HCT116 (cell line): ENCODE results near the gene SLC8A2. TPM values are rescaled to one million over a fixed set of nuclear protein-coding genes. Genes with fewer than 3 reads are reported as not detected.

Source experiments
- ATAC-seq: fragments of 200-7000 bp; cut with Tn5 transposase; 2 replicates; pipeline ENCODE4 v1.9.1; 2020; ENCODE audit warnings: mild to moderate bottlenecking, moderate library complexity
- BruUV-seq: library from RNA; stranded (reverse); fragments of 400-500 nt; replicated peaks from 2 replicates; lab custom pipeline; 2021; lab: Mats Ljungman, UMichigan
- CTCF ChIA-PET: fragments of 300-600 bp; sonication (Branson Sonifier 250); formaldehyde crosslinking; loops from one replicate; lab custom pipeline; 2021; ENCODE audit warnings: antibody characterized with exemption; lab: Charles Lee
- POLR2A ChIA-PET: fragments of 300-600, 350-600 bp; sonication (Branson Sonifier 250); formaldehyde crosslinking; loops from one replicate; lab custom pipeline; 2021; ENCODE audit warnings: antibody characterized with exemption; lab: Charles Lee
- RAD21 ChIA-PET, 2 experiments: fragments of 300-600 bp; sonication (Branson Sonifier 250); formaldehyde crosslinking; loops; one replicate each; lab custom pipeline; 2023; ENCODE audit warnings: low total read pairs in 2 of 2; ENCODE audit not compliant: uncharacterized antibody in 2 of 2, unreplicated experiment in 2 of 2, low non-redundant PET in 1 of 2; lab: Charles Lee
- DNase-seq: peaks from one replicate; pipeline ENCODE4 v3.0.0-alpha.2; 2010; ENCODE audit warnings: low read depth, low spot score
- H2AFZ ChIP-seq: fragments of 200-600 bp; shearing (Covaris generic), sonication (generic); 2 replicates; pipeline ENCODE4 v1.6.1; 2017; ENCODE audit warnings: low read depth, mixed run types, mixed read lengths, antibody characterized with exemption, low read length; ENCODE audit not compliant: poor library complexity, severe bottlenecking
- H3K27ac ChIP-seq: 2 replicates; pipeline ENCODE4 v1.5.1; 2012; ENCODE audit warnings: low read depth, low read length
- H3K27me3 ChIP-seq: fragments of 200-600 bp; sonication (generic); 2 replicates; pipeline ENCODE4 v1.6.1; 2016; ENCODE audit warnings: mixed run types, low read length, mixed read lengths; ENCODE audit not compliant: insufficient read depth
- H3K36me3 ChIP-seq, 2 experiments: fragments of 200-500 bp in 1 of 2; fragments of 200-600 bp in 1 of 2; sonication (Bioruptor generic) in 1 of 2; sonication (generic) in 1 of 2; 2 replicates each; pipeline versions ENCODE4 v1.5.1 to v1.6.1; 2014 to 2016; ENCODE audit warnings: low read length in 2 of 2, inconsistent platforms in 1 of 2, mixed read lengths in 1 of 2, mixed run types in 1 of 2; ENCODE audit not compliant: insufficient read depth in 2 of 2, control insufficient read depth in 1 of 2
- H3K4me1 ChIP-seq, 2 experiments: fragments of 200-600 bp in 1 of 2; sonication (generic) in 1 of 2; 2 replicates each; pipeline versions ENCODE4 v1.5.1 to v1.6.1; 2012 to 2017; ENCODE audit warnings: low read length in 2 of 2, inconsistent platforms in 1 of 2, mild to moderate bottlenecking in 1 of 2, mixed read lengths in 1 of 2, mixed run types in 1 of 2, moderate library complexity in 1 of 2; ENCODE audit not compliant: insufficient read depth in 2 of 2, control insufficient read depth in 1 of 2
- H3K4me2 ChIP-seq: fragments of 200-600 bp; sonication (generic); 2 replicates; pipeline ENCODE4 v1.6.1; 2017; ENCODE audit warnings: mixed run types, low read length, mixed read lengths
- H3K4me3 ChIP-seq, 2 experiments: fragments of 200-600 bp in 1 of 2; sonication (generic) in 1 of 2; replicated peaks in 1 of 2; 2 replicates each; pipeline ENCODE4 v1.5.1; 2011 to 2016; ENCODE audit warnings: low read length in 2 of 2, control low read depth in 1 of 2, low read depth in 1 of 2, mild to moderate bottlenecking in 1 of 2, mixed read lengths in 1 of 2, mixed run types in 1 of 2
- H3K79me2 ChIP-seq: fragments of 200-600 bp; sonication (generic); 2 replicates; pipeline ENCODE4 v1.6.1; 2017; ENCODE audit warnings: mild to moderate bottlenecking, mixed run types, low read length, moderate library complexity, mixed read lengths; ENCODE audit not compliant: insufficient read depth
- H3K9ac ChIP-seq: fragments of 200-600 bp; sonication (generic); 2 replicates; pipeline ENCODE4 v1.6.1; 2016; ENCODE audit warnings: low read length, mixed read lengths
- H3K9me2 ChIP-seq: fragments of 200-600 bp; sonication (generic), shearing (Covaris generic); 2 replicates; pipeline ENCODE4 v1.6.1; 2017; ENCODE audit warnings: mixed run types, mild to moderate bottlenecking, moderate library complexity; ENCODE audit not compliant: insufficient read depth
- H3K9me3 ChIP-seq, 2 experiments: fragments of 200-500 bp in 1 of 2; fragments of 200-600 bp in 1 of 2; sonication (Bioruptor generic) in 1 of 2; sonication (generic) in 1 of 2; 2 replicates each; pipeline ENCODE4 v1.6.1; 2014 to 2017; ENCODE audit warnings: low read length in 2 of 2, mixed read lengths in 2 of 2, inconsistent platforms in 1 of 2, low read depth in 1 of 2, mild to moderate bottlenecking in 1 of 2, mixed run types in 1 of 2, moderate library complexity in 1 of 2; ENCODE audit not compliant: control insufficient read depth in 1 of 2, insufficient read depth in 1 of 2
- H4K20me1 ChIP-seq: fragments of 200-600 bp; sonication (generic), shearing (Covaris generic); 2 replicates; pipeline ENCODE4 v1.6.1; 2017; ENCODE audit warnings: mixed run types, mild to moderate bottlenecking, moderate library complexity; ENCODE audit not compliant: insufficient read depth
- CBX3 ChIP-seq: IDR thresholded peaks from 2 replicates; pipeline ENCODE4 v1.6.1; 2012; ENCODE audit warnings: low read depth
- CEBPB ChIP-seq: IDR thresholded peaks from 2 replicates; pipeline ENCODE4 v1.6.1; 2012; ENCODE audit warnings: low read depth
- EGR1 ChIP-seq: IDR thresholded peaks from 2 replicates; pipeline ENCODE4 v1.6.1; 2012; ENCODE audit warnings: low read depth
- ELF1 ChIP-seq: IDR thresholded peaks from 2 replicates; pipeline ENCODE4 v1.6.1; 2012; ENCODE audit warnings: low read depth, borderline replicate concordance
- EZH2 ChIP-seq: fragments of 200-600 bp; sonication (generic); IDR thresholded peaks from 2 replicates; pipeline ENCODE4 v1.6.1; 2017; ENCODE audit warnings: antibody characterized with exemption, mixed run types
- FOSL1 ChIP-seq: IDR thresholded peaks from 2 replicates; pipeline ENCODE4 v1.6.1; 2012; ENCODE audit warnings: low read depth
- JUND ChIP-seq: IDR thresholded peaks from 2 replicates; pipeline ENCODE4 v1.6.1; 2012
- POLR2A ChIP-seq: IDR thresholded peaks from 2 replicates; pipeline ENCODE4 v1.7.0; 2011; ENCODE audit warnings: borderline replicate concordance; ENCODE audit not compliant: insufficient read depth, insufficient read length; ENCODE audit errors: extremely low read depth
- POLR2AphosphoS5 ChIP-seq: IDR thresholded peaks from 2 replicates; pipeline ENCODE4 v1.6.1; 2011; ENCODE audit warnings: mild to moderate bottlenecking, low read depth, low read length, moderate library complexity
- RAD21 ChIP-seq: IDR thresholded peaks from 2 replicates; pipeline ENCODE4 v1.6.1; 2012; ENCODE audit warnings: low read depth, mild to moderate bottlenecking
- REST ChIP-seq: IDR thresholded peaks from 2 replicates; pipeline ENCODE4 v1.6.1; 2012; ENCODE audit warnings: low read depth
- SP1 ChIP-seq: IDR thresholded peaks from 2 replicates; pipeline ENCODE4 v1.6.1; 2012; ENCODE audit warnings: low read depth
- YY1 ChIP-seq: IDR thresholded peaks from 2 replicates; pipeline ENCODE4 v1.6.1; 2011; ENCODE audit warnings: low read length, low read depth, moderate library complexity, mild to moderate bottlenecking; ENCODE audit not compliant: insufficient replicate concordance; ENCODE audit errors: extremely low read depth
- ZNF274 ChIP-seq: fragments of 200-500 bp; sonication (Bioruptor generic); IDR thresholded peaks from 2 replicates; pipeline ENCODE4 v1.6.1; 2014; ENCODE audit warnings: mild to moderate bottlenecking, low read depth, low read length, inconsistent platforms
- intact Hi-C: fragments of 100-400 bp; cut with micrococcal nuclease; formaldehyde crosslinking; loops from 2 replicates; pipeline ENCODE4 v1.10.0; 2022
- total RNA-seq: library from RNA; stranded (reverse); gene quantifications from one replicate; pipeline ENCODE4 v1.2.1, GENCODE V29; 2021; ENCODE audit not compliant: unreplicated experiment
- TF ChIP-seq, protein P1 (sequence below), 3 experiments: fragments of 200-600 bp in 1 of 3; sonication (generic) in 1 of 3; IDR thresholded peaks in 2 of 3; conservative IDR thresholded peaks in 1 of 3; 2 replicates each; pipeline ENCODE4 v1.5.1; 2012 to 2017; ENCODE audit warnings: low read depth in 2 of 3, low read length in 2 of 3, antibody characterized with exemption in 1 of 3, borderline replicate concordance in 1 of 3, control low read depth in 1 of 3, mild to moderate bottlenecking in 1 of 3, mixed read lengths in 1 of 3, mixed run types in 1 of 3, moderate library complexity in 1 of 3; ENCODE audit not compliant: insufficient read depth in 1 of 3

SLC8A2 gene
- total RNA-seq, 1 experiment from 2014 or later: 0.98 TPM

DNA sequence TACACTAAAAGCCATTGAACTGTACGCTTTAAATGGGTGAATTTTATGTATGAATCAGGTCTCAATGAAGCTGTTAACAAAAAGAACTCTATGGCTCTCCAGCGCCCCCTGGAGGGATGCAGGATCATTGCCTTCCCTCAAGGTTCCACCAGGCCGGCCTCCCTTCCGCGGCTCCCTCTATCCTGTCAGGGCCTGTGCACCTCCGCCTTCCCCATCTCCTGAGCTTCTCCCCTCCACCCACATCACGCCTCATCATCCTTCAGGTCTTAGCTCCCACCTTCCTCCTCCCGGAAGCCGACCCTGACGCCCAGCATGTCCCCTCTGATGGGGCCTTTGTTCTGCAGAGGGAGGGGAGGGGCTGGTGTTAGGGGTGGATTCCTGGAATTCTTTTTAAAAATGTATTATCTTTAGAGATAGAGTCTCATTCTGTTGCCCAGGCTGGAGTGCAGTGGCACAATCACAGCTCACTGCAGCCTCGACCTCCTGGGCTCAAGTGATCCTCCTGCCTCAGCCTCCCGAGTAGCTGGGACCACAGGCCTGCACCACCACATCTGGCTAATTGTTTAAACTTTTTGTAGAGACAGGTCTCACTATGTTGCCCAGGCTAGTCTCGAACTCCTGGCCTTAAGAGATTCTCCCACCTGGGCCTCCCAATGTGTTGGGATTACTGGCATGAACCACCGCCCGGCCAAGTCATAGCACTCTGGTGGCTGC is 80.0 kb downstream of the SLC8A2 start:
- RAD21 ChIA-PET: interaction anchor here (0.5 to 1.0 kb wide), 3 partner anchors 36 to 75 kb away, joined by 3 to 4 read pairs (median 3); partner anchors contain the start of gene DHX34 (in 1 of the 2)
- peak overlapping the region; percentile 47 for H3K4me2 ChIP-seq

More for the DNA sequence above, 80.0 kb downstream of the SLC8A2 start:
- CTCF ChIA-PET: interaction anchor here (0.6 to 2.5 kb wide), 15 partner anchors 9 to 181 kb away, joined by 3 to 9 read pairs (median 4); partner anchors contain the start of genes DHX34 and NAPA
- BruUV-seq: no TSS peak
- POLR2A ChIA-PET: interaction anchor here (1.0 kb wide), 1 partner anchor 9 kb away, joined by 3 read pairs; no protein-coding TSS in a partner anchor
- Histone ChIP-seq H3K27ac (no peak overlapping the region), H3K36me3 (no peaks in the 10 kb centered on the region), H2AFZ (peak overlapping the region; percentile 46), H3K9me2 (no peaks in the 10 kb centered on the region), H3K79me2 (no peaks in the 10 kb centered on the region), H3K9me3 (no peaks in the 10 kb centered on the region), H3K9ac (no peak overlapping the region), H3K4me3 (no peak overlapping the region), H3K4me1 (peaks cover 0 to 2% of the 10 kb centered on the region in 2 experiments; a peak in 1 of 4 replicates), H4K20me1 (no peaks in the 10 kb centered on the region), H3K27me3 (no peaks in the 10 kb centered on the region)
- TF ChIP-seq, protein P1, sequence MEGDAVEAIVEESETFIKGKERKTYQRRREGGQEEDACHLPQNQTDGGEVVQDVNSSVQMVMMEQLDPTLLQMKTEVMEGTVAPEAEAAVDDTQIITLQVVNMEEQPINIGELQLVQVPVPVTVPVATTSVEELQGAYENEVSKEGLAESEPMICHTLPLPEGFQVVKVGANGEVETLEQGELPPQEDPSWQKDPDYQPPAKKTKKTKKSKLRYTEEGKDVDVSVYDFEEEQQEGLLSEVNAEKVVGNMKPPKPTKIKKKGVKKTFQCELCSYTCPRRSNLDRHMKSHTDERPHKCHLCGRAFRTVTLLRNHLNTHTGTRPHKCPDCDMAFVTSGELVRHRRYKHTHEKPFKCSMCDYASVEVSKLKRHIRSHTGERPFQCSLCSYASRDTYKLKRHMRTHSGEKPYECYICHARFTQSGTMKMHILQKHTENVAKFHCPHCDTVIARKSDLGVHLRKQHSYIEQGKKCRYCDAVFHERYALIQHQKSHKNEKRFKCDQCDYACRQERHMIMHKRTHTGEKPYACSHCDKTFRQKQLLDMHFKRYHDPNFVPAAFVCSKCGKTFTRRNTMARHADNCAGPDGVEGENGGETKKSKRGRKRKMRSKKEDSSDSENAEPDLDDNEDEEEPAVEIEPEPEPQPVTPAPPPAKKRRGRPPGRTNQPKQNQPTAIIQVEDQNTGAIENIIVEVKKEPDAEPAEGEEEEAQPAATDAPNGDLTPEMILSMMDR (IDR thresholded peaks at IDR 0.05 in 2 of 3, conservative IDR thresholded peaks at IDR 0.05 in 1 of 3; ENCODE audit: borderline replicate concordance in 1 of 3, insufficient read depth in 1 of 3, low read depth in 2 of 3, low read length in 2 of 3): peak; percentile 77 to 93 (median 89)
- TF ChIP-seq SP1 (no peak), FOSL1 (no peak), REST (no peak), ZNF274 (no peak), ELF1 (no peak), JUND (no peak), POLR2AphosphoS5 (no peak), RAD21 (peak; percentile 85), CEBPB (no peak), YY1 (no peak), EGR1 (no peak), EZH2 (no peak), CBX3 (no peak), POLR2A (no peak)
- ATAC-seq: peak; percentile 97
- peak; percentile 49 for DNase-seq
- intact Hi-C loops: loop anchor here (1.0 to 2.0 kb wide), 2 partner anchors 95 to 107 kb away; no protein-coding TSS in a partner anchor
